Activated naive CD4-positive, alpha-beta T cell treated with anti-CD3 and anti-CD28 coated beads for 36 hours (primary cell): ENCODE measurements around the gene SPG21. TPM values are rescaled to one million over a fixed set of nuclear protein-coding genes. Genes with fewer than 3 reads are reported as not detected.
A peak's percentile ranks its signal among the peaks of the same experiment; 100 is the strongest.

Experiments used
- CTCF ChIA-PET: fragments of 350-600 bp; sonication (Branson Sonifier 250); formaldehyde crosslinking; loops from one replicate; lab custom pipeline; 2021; ENCODE audit warnings: antibody characterized with exemption; lab: Charles Lee
- DNase-seq: peaks from one replicate; pipeline ENCODE4 v3.0.0-alpha.2; 2020
- H3K27ac Mint-ChIP-seq: one replicate; pipeline ENCODE4 v1.8.0; 2021; ENCODE audit warnings: mild to moderate bottlenecking, mixed read lengths
- H3K27me3 Mint-ChIP-seq: one replicate; pipeline ENCODE4 v1.8.0; 2021; ENCODE audit warnings: low read depth, mixed read lengths
- H3K36me3 Mint-ChIP-seq: one replicate; pipeline ENCODE4 v1.8.0; 2021; ENCODE audit warnings: low read depth, mixed read lengths
- H3K4me1 Mint-ChIP-seq: one replicate; pipeline ENCODE4 v1.8.0; 2021; ENCODE audit warnings: low read depth, mixed read lengths
- H3K4me3 Mint-ChIP-seq: one replicate; pipeline ENCODE4 v1.8.0; 2021; ENCODE audit warnings: mild to moderate bottlenecking, moderate library complexity, mixed read lengths
- H3K9me3 Mint-ChIP-seq: one replicate; pipeline ENCODE4 v1.8.0; 2021; ENCODE audit warnings: mixed read lengths
- intact Hi-C: fragments of 100-400 bp; cut with micrococcal nuclease; formaldehyde crosslinking; loops from one replicate; pipeline ENCODE4 v1.15.1; 2023
- total RNA-seq, 2 experiments: library from RNA; stranded (reverse); gene quantifications; one replicate each; pipeline ENCODE4 v1.2.3, GENCODE V29; 2021

Gene SPG21, protein sequence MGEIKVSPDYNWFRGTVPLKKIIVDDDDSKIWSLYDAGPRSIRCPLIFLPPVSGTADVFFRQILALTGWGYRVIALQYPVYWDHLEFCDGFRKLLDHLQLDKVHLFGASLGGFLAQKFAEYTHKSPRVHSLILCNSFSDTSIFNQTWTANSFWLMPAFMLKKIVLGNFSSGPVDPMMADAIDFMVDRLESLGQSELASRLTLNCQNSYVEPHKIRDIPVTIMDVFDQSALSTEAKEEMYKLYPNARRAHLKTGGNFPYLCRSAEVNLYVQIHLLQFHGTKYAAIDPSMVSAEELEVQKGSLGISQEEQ
- total RNA-seq, result 10 to 100 TPM; 67.7 to 68.0 TPM

DNA sequence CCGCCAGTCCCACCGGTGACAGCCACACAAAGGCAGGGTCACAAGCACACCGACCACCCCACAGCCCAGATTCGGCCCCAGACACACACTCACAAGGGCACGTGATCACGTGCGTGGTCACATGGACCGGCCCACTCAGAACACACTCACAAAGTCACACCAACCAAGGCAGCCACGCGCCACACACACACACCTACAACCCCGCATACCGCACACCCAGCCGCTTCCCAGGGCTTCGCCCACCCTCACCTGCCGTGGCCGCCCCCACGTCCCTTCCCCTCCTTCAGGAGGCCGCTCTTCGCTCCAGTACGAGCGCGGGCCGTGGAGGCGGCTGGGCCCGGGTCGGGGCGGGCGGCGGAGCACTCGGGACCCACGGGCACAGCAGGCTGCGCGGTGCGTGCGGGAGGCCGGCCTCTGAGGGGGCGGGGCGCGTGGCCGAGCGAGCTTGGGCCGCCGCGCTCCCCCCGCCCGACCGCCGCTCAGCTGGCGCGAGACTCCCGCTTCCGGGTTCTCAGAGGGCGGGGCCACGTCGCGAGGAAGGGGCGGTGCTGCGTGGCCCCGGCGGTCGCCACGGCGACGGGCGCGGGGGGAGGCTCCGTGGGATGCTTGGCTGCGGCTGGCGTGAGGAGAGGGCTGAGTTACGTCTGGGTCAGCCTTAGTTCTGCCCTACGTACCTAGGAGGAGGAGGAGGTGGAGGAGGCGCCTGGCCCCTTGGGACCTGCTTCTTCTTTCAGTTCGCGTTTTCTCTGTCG, at the start of gene SPG21:
Gene SPG21 (minus strand): TSS at position 499 of the 752 bp plus-strand sequence. CDS start 6,345 bp downstream, outside the sequence.
- no peaks in the 10 kb centered on the region for H3K27me3 Mint-ChIP-seq
- H3K9me3 Mint-ChIP-seq, result no peaks in the 10 kb centered on the region
- peaks cover 36% of the 10 kb centered on the region for H3K4me1 Mint-ChIP-seq
- H3K27ac Mint-ChIP-seq, result peak within 1 kb of the TSS; percentile 82
- peak within 1 kb of the TSS; percentile 94 for H3K4me3 Mint-ChIP-seq
- CTCF ChIA-PET, result interaction anchor here (0.6 to 1.8 kb wide), 3 partner anchors 44 to 319 kb away, joined by 3 to 5 read pairs (median 4); no protein-coding TSS in a partner anchor
- intact Hi-C loops, result loop anchor here (2.0 to 5.0 kb wide), 3 partner anchors 39 to 149 kb away; partner anchors contain the start of genes MTFMT and PLEKHO2
- H3K36me3 Mint-ChIP-seq, result peaks cover 9% of the 10 kb centered on the region
- DNase-seq, result peak; percentile 88

DNA sequence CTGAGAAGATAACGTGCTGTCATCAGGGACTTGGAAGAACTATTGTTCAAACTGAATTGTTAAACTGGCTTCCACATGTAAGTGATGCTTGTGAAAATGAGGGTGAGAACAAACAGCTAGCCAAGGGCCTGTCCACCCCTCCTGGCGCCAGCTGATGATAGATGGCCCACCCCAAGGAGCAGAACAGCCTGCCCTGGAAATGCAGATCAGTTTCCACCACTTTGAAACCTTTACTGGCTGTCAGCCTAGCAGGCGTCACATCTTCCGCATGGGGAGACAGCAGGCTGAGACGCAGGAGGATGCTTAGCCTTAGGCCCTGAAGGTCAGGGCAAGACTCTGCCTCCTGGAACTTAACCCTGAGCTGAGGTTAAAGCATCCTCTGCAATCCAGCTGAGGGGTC, 49.1 kb upstream of the SPG21 start:
- CTCF ChIA-PET, result interaction anchor here (0.5 to 0.6 kb wide), 2 partner anchors 11 to 140 kb away, joined by 3 read pairs; no protein-coding TSS in a partner anchor

DNA sequence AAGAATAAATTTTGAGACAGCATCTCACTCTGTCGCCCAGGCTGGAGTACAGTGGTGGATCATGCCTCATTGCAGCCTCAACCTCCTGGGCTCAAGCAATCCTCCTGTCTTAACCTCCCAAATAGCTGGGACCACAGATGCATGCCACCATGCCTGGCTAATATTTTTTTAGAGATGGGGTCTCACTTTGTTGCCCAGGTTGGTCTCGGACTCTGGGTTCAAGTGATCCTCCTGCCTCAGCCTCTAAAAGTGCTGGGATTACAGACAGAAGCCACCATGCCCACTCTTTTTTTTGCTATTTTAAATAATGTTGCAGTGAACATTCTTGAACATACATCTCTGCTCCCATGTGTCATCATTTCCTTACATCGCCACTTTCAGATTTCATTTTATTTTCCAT, 48.7 kb upstream of the SPG21 start:
- no peaks in the 10 kb centered on the region for H3K27me3 Mint-ChIP-seq
- H3K4me1 Mint-ChIP-seq, result peaks cover 3% of the 10 kb centered on the region
- H3K4me3 Mint-ChIP-seq, result no peak overlapping the region
- no peaks in the 10 kb centered on the region for H3K36me3 Mint-ChIP-seq
- CTCF ChIA-PET, result no interaction called here
- intact Hi-C loops, result no loop called here
- H3K27ac Mint-ChIP-seq, result no peak overlapping the region
- H3K9me3 Mint-ChIP-seq, result no peaks in the 10 kb centered on the region
- no peak for DNase-seq

More for the DNA sequence above, 49.1 kb upstream of the SPG21 start:
- no peaks in the 10 kb centered on the region for H3K27me3 Mint-ChIP-seq
- H3K27ac Mint-ChIP-seq, result no peak overlapping the region
- H3K36me3 Mint-ChIP-seq, result no peaks in the 10 kb centered on the region
- no peaks in the 10 kb centered on the region for H3K9me3 Mint-ChIP-seq
- intact Hi-C loops, result no loop called here
- no peaks in the 10 kb centered on the region for H3K4me1 Mint-ChIP-seq
- H3K4me3 Mint-ChIP-seq, result no peak overlapping the region
- no peak for DNase-seq

DNA sequence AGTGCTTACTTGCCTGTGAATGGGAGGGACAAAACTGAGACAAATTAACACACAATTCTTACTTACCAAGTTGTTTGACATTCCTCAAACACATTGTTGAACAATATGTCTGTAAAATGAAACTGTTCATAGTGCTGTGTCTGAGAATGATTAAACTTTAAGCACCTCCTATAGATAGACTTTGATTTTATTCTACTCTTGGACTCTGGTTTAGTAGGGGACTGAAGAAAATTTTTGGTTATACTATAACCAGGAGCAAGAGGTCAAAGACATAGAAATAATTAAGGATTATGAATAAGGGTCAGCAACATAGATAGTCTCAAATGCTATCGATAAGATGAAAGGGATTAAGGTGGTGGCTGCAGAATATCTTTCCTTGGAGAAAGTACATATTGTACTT, 47.6 kb upstream of the SPG21 start:
- intact Hi-C loops, result no loop called here
- no peaks in the 10 kb centered on the region for H3K9me3 Mint-ChIP-seq
- no peaks in the 10 kb centered on the region for H3K36me3 Mint-ChIP-seq
- peaks cover 6% of the 10 kb centered on the region for H3K4me1 Mint-ChIP-seq
- H3K4me3 Mint-ChIP-seq, result no peak overlapping the region
- H3K27me3 Mint-ChIP-seq, result peaks cover 2% of the 10 kb centered on the region
- CTCF ChIA-PET, result no interaction called here
- no peak for DNase-seq
- H3K27ac Mint-ChIP-seq, result no peak overlapping the region

DNA sequence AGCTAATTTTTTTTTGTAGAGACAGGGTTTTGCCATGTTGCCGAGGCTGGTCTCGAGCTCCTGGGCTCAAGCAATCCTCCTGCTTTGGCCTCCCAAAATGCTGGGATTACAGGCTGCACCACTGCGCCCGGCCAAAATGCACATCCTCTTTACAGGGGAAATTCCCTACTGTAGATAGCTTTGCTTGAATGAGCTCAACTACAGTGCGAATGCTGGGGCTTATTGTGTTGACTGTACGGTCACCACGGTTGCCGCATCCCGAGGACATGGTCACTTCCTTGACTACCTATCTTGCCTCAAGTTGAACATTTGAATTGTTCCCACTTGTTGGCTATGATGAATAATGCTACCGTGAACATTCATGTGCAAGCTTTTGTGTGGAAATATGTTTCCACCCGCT, 45.0 kb upstream of the SPG21 start:
- CTCF ChIA-PET, result interaction anchor here (0.6 to 3.3 kb wide), 15 partner anchors 8 to 265 kb away, joined by 3 to 31 read pairs (median 4); partner anchors contain the start of gene KBTBD13
- H3K27ac Mint-ChIP-seq, result no peak overlapping the region
- H3K9me3 Mint-ChIP-seq, result no peaks in the 10 kb centered on the region
- no peak for DNase-seq
- no peaks in the 10 kb centered on the region for H3K36me3 Mint-ChIP-seq
- H3K4me3 Mint-ChIP-seq, result no peak overlapping the region
- H3K27me3 Mint-ChIP-seq, result peaks cover 8% of the 10 kb centered on the region
- H3K4me1 Mint-ChIP-seq, result peaks cover 6% of the 10 kb centered on the region
- intact Hi-C loops, result no loop called here

DNA sequence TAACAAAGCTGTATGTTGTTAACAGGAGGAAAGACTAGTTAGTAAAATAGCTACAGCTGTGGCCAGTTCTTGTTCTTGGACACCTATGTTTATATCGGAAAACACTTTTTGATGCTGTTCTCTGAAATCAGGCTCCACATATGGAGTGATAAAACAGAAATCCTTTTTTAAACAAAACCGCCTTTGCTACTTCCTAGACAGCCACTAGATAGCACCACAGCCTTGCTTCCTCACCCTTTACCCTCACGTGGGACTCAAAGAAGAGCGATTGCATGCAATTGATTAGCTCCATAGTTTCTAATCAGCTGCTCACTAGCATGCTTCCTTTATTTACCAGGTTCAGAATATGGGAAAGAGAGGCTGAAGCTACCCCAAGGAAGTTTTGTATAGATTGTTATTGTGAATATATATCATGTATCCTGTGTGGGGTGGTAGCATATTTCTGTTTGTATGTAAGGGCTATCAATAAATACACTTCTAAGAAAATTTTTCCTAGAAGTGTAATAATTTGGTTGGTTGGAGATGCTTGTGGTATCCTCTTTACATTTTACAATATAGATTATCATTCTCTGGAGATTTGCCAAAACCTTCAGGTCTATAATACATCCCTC, 44.0 kb upstream of the SPG21 start:
- Mint-ChIP-seq H3K4me1 (peaks cover 6% of the 10 kb centered on the region), H3K9me3 (no peaks in the 10 kb centered on the region), H3K27me3 (peaks cover 8% of the 10 kb centered on the region), H3K4me3 (no peak overlapping the region), H3K27ac (no peak overlapping the region), H3K36me3 (no peaks in the 10 kb centered on the region)
- intact Hi-C loops, result loop anchor here (1.0 kb wide), 4 partner anchors 45 to 352 kb away; no protein-coding TSS in a partner anchor
- CTCF ChIA-PET, result interaction anchor here (0.6 to 3.3 kb wide), 24 partner anchors 9 to 367 kb away, joined by 3 to 31 read pairs (median 4); partner anchors contain the start of genes KBTBD13 and SPG21
- peak; percentile 58 for DNase-seq

DNA sequence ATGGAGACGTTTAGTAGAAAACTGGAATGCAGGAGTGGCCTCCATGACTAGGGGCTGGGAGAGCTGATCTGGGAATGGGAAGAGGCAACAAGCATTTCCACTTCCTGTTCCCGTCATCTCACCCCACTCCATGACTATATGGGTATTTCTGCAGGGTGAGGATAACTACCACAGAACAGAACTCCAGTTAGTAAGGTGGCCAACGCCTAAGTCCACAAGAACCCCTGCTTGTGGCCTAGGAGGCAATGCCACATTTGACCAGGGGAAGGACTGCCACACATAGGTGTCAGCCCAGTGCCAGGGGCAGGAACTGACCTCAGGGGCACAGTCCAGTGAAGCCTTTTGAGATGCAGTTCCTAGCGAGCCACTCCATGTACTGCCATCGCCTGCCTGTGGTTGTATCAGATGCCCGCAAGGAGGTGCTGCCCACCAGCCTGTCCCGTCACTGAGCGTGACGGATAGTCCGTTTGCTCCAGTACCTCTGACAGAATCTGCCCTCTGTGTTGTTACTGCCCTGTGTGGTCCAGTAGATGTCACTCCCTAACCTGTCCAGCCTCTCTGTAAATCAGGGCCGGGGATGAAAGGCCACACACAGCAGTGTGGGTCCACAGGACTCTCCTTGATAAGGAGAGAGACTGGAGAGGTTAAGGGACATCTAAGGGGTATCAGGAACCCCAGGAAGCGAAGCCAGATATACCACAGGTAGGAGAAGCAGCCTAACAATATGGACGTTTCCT, 43.3 kb upstream of the SPG21 start:
- H3K27ac Mint-ChIP-seq, result no peak overlapping the region
- peak; percentile 62 for DNase-seq
- H3K9me3 Mint-ChIP-seq, result no peaks in the 10 kb centered on the region
- peaks cover 8% of the 10 kb centered on the region for H3K27me3 Mint-ChIP-seq
- peaks cover 4% of the 10 kb centered on the region for H3K36me3 Mint-ChIP-seq
- peak overlapping the region; percentile 3 for H3K4me3 Mint-ChIP-seq
- peaks cover 12% of the 10 kb centered on the region for H3K4me1 Mint-ChIP-seq
- CTCF ChIA-PET, result interaction anchor here (0.6 to 3.3 kb wide), 13 partner anchors 10 to 367 kb away, joined by 3 to 31 read pairs (median 4); partner anchors contain the start of genes KBTBD13 and SPG21
- intact Hi-C loops, result loop anchor here (1.0 kb wide), 4 partner anchors 45 to 352 kb away; no protein-coding TSS in a partner anchor

DNA sequence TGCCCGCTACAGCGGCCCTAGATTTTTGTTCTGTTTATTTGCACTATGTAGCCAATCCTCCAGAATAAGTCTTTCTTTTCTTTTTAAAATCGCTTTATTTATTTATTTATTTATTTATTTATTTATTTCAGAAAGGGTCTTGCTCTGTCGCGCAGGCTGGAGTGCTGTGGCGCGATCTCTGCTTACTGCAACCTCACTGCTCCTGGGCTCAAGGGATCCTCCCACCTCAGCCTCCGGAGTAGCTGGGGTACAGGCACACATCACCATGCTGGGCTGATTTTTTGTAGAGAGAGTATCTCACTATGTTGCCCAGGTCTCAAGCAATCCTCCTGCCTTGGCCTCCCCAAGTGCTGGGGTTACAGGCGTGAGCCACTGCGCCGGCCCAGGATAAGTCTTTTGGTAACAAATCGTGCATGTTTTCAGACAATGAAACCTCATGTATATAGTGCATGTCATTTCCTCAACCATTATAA, 40.1 kb upstream of the SPG21 start:
- H3K4me1 Mint-ChIP-seq, result peaks cover 21% of the 10 kb centered on the region
- peaks cover 8% of the 10 kb centered on the region for H3K36me3 Mint-ChIP-seq
- intact Hi-C loops, result loop anchor here (2.0 kb wide), 3 partner anchors 39 to 205 kb away; partner anchors contain the start of genes CLPX and PIF1
- CTCF ChIA-PET, result no interaction called here
- no peak for DNase-seq
- H3K27me3 Mint-ChIP-seq, result peaks cover 8% of the 10 kb centered on the region
- H3K27ac Mint-ChIP-seq, result no peak overlapping the region
- H3K9me3 Mint-ChIP-seq, result no peaks in the 10 kb centered on the region
- peak overlapping the region; percentile 68 for H3K4me3 Mint-ChIP-seq

DNA sequence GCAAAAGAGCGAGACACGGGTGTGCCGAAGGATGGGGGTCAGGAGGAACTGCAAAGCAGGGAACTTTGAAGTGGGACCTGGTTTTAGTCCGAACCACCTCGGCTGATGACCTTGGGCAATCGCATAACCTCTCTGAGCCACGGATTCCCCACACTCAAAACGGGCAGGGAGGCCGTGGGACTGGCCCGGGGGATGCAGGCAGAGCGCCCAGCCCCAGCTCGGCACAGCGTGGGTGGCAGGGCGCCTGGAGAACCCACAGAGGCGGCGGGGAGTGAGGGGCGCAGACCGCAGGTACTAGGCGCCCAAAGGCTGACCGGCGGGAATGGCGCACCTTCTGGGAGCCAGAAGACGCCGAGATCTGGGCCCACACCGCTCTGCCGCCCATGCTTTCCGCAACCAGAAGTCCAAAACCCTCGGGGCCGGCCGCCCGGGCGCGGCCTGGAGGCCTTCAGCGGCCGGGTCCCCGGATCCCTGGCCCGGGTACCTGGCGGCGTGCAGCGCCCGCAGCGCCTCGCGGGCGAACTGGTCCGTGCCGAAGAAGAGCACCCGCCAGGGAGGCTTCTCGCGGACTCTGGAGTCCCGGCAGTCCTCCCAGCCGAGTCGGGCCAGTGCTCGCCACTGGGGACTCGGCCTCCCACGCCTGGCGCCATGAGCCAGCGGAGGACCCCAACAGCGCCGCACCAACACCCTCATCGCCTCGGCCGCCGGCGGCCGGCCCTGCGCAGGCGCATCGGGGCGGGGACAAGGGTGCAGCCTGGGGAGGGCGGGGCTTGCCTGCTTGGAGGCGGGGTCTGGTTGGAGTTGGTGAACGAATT, 39.4 kb upstream of the SPG21 start, which contains the start of gene MTFMT:
Gene MTFMT (minus strand): TSS at position 719 of the 815 bp plus-strand sequence. CDS start 26 bp downstream, at position 693.
- Mint-ChIP-seq H3K4me3 (peak within 1 kb of the TSS; percentile 87), H3K4me1 (peaks cover 21% of the 10 kb centered on the region), H3K9me3 (no peaks in the 10 kb centered on the region), H3K27ac (peak within 1 kb of the TSS; percentile 7), H3K36me3 (peaks cover 8% of the 10 kb centered on the region), H3K27me3 (peaks cover 8% of the 10 kb centered on the region)
- CTCF ChIA-PET, result no interaction called here
- DNase-seq, result peak; percentile 95
- intact Hi-C loops, result loop anchor here (2.0 kb wide), 3 partner anchors 38 to 204 kb away; partner anchors contain the start of genes CLPX and PIF1

DNA sequence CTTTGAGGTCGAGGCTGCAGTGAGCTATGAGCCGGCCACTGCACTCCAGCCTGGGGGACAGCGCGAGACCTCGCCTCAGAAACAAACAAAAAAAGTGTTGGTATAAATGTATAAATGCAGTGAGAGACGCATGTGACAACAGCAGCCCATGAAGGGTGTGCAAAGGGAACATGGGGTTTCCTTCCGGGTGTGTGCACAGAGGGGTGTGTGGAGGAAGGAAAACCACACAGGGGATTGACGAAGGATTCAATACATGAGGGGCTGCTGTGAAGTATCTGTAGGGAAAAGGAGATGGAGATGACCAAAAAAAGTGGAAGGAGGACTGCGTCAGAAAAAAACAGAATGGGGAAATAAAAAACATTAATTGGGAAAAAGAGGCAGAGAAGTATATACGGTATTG, 38.6 kb upstream of the SPG21 start:
- H3K27me3 Mint-ChIP-seq, result peaks cover 8% of the 10 kb centered on the region
- peak overlapping the region; percentile 87 for H3K4me3 Mint-ChIP-seq
- intact Hi-C loops, result loop anchor here (2.0 kb wide), 3 partner anchors 38 to 204 kb away; partner anchors contain the start of genes CLPX and PIF1
- DNase-seq, result peak; percentile 14
- H3K4me1 Mint-ChIP-seq, result peaks cover 17% of the 10 kb centered on the region
- peak overlapping the region; percentile 7 for H3K27ac Mint-ChIP-seq
- H3K9me3 Mint-ChIP-seq, result no peaks in the 10 kb centered on the region
- CTCF ChIA-PET, result no interaction called here
- peaks cover 14% of the 10 kb centered on the region for H3K36me3 Mint-ChIP-seq
